ENCODE results near the gene CFAP299.
"Not testable (repeated sequence)": the region's sequence is repeated elsewhere in the genome, so short reads cannot be mapped to it uniquely, and the experiment has no call there.

CFAP299 gene

GRCh38 chr4:80393246-80393969 lies 57.9 kb downstream of the CFAP299 start:
- peak; percentile 99 for ATAC-seq
- DNase-seq, result no peak

DNA sequence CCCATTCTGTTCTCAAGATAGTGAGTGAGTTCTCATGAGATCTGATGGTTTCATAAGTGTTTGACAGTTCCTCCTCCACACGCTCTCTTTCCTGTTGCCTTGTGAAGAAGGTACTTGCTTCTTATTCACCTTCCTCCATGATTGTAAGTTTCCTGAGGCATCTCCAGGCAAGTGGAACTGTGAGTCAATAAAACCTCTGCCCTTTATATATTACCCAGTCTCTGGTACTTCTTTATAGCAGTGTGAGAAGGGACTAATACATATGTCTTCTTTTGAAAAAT lies 58.4 kb downstream of the CFAP299 start:
- ATAC-seq (no peak), DNase-seq (no peak)

- no peak for DNase-seq
- ATAC-seq, result no peak
Measured at GRCh38 chr4:80407246-80407645, 71.7 kb downstream of the CFAP299 start.

GRCh38 chr4:80409809-80410208 lies 74.3 kb downstream of the CFAP299 start:
- ATAC-seq, result no peak
- DNase-seq, result no peak

DNA sequence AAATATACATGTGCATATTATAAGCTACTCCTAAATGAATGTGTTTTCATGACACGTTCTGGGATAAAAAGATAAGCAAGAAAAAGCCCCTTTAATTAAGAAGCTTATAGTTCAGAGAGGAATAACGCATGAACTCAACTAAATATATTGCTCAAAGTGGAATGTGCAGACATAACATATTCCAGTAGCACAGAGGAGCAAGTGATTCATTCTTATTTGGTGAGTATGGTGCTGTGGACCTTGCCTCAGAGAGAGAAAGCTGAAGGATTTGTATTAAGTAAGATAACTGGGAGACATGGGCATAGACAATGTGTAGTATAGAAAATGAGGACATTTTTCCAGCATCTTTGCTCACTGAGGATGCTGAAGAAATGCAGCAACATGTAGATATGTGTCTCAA lies 76.8 kb downstream of the CFAP299 start:
- DNase-seq (no peak), ATAC-seq (no peak)

- ATAC-seq, result no peak
- no peak for DNase-seq
Measured at GRCh38 chr4:80413086-80413485, 77.6 kb downstream of the CFAP299 start.

GRCh38 chr4:80417019-80417418 lies 81.5 kb downstream of the CFAP299 start:
- ATAC-seq (no peak), DNase-seq (no peak)

DNA sequence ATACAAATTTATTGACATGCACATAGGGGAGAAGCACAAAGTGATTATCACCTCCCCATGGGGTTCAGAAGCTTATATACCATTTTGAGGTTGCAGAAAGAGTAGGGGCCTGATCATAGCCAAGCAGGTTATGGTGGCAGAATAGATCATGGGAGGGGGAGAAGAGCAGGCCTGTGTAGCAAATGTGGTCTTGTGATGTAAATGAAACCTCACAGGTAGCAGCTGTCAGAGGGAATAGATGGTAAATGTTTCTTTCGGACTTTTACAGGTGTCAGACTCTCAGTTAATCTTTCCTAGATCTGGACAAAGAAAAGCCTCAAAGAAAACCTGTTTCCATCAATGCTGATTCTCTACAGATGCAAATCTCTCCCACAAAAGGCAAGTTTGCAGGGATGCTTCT lies 84.4 kb downstream of the CFAP299 start:
- no peak for DNase-seq
- ATAC-seq, result no peak

DNA sequence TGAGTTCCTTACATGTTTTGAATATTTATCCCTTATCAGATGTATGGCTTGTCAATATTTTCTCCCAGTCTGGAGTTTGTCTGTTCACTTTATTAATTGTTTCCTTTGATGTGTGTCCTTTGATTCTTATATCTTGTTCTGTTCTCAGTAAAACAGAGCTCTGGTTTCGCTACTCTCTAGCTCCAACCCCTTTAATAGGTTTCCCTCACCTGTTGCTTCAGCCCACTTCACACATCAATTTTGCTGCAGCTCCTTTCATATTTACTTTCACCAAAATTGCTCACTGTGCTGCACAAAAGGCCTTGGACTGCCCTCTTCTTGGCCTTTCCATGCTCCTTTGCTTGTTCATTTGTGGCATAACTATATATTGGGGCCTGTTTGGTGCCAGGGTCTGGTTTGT lies 85.1 kb downstream of the CFAP299 start:
- DNase-seq (no peak), ATAC-seq (no peak)

GRCh38 chr4:80422727-80423404 lies 87.3 kb downstream of the CFAP299 start:
- DNase-seq (no peak), ATAC-seq (peak; percentile 89)

DNA sequence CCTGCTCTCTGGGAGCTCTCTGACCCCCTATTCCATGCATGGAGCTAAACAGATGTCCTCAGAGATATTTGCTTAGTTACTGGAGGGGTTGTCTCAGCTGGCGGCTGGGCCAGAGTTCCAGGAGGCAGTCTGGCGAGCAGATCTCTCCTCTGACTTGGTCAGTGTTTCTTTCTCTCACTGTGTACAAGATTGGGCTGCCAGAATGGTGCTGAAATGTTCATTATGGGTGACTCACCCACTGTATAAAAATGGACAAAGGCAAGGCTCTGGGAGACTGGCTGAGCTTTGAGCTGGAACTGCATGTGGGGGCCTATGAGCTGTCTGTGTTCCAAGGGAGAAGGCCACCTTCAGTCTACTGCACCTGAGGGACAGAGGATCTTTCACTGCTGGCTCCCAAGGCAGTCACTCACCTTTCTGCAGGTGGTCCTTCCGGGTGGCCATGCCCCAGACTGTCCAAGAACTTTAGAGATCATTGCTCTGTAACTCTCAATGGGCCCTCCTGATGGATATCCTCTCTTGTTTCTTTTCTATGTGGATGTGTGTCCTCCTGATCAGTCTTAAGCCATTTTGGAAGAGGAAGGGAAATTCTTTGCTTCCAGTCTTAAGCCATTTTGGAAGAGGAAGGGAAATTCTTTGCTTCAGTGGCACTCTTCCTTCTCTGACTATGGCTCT lies 88.2 kb downstream of the CFAP299 start:
- DNase-seq (no peak), ATAC-seq (no peak)

- ATAC-seq (no peak), DNase-seq (no peak)
Measured at GRCh38 chr4:80424225-80424581, 88.7 kb downstream of the CFAP299 start.

GRCh38 chr4:80425124-80426100 lies 89.9 kb downstream of the CFAP299 start:
- no peak for ATAC-seq
- DNase-seq, result no peak

- ATAC-seq (no peak), DNase-seq (no peak)
Measured at GRCh38 chr4:80431203-80431965, 95.9 kb downstream of the CFAP299 start.

GRCh38 chr4:80434238-80434637 lies 98.7 kb downstream of the CFAP299 start:
- DNase-seq (no peak), ATAC-seq (no peak)

DNA sequence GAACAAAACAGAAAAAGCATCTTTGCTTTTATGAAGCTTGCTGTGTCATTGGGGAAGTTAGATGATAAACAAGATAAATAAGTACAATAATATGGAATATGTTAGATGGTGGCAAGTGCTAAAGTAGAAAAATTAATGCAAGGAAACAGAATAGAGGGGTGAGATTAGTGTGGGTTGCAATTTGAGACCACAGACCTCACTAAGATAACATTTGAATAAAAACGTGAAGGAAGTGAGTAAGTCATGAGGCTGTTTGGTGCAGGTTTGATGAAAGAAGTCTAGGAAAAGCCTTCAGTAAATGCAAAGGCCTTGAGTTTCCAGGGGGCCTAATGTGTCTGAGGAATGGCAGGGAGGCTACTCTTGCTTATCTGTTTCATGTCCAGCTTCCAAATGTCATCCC lies 102.5 kb downstream of the CFAP299 start:
- DNase-seq (no peak), ATAC-seq (no peak)

DNA sequence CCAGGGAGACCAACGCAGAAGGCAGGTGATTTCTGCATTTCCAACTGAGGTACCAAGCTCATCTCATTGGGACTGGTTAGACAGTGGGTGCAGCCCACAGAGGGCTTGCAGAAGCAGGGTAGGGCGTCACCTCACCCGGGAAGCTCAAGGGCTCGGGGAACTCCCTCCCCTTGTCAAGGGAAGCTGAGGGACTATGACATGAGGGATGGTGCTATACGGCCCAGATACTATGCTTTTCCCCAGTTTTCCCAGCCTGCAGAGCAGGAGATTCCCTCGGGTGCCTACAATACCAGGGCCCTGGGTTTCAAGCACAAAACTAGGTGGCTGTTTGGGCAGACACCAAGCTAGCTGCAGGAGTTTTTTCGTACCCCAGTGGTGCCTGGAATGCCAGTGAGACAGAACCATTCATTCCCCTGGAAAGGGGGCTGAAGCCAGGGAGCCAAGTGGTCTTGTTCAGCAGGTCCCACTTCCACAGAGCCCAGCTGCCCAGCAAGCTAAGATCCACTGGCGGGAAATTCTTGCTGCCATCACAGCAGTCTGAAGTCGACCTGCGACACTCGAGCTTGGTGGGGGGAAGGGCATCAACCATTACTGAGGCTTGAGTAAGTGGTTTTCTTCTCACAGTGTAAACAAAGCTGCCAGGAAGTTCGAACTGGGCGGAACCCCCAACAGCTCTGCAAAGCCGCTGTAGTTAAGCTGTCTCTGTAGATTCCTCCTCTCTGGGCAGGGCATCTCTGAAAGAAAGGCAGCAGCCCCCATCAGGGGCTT lies 103.9 kb downstream of the CFAP299 start:
- peak; percentile 10 for DNase-seq
- not testable (repeated sequence) for ATAC-seq

DNA sequence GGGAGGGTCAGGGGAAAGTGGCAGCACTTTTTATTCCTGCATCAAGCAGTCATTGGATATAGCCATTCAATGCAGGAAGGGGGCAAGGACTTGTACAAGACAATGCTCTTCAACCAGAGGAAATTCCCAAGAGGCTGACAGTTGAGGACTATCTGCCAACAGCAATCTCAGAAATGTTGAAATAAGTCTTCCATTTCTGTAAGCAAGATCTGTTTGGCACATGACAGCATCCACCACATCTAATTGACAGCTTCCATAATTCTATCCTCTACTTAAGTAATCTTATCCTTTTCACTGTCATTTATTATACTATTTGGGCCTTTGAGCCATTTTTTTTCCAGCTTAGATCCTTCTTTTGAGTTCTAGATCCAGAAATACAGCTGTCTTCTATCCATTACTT lies 110.7 kb downstream of the CFAP299 start:
- no peak for ATAC-seq
- DNase-seq, result no peak

GRCh38 chr4:80446664-80447063 lies 111.1 kb downstream of the CFAP299 start:
- DNase-seq, result no peak

DNA sequence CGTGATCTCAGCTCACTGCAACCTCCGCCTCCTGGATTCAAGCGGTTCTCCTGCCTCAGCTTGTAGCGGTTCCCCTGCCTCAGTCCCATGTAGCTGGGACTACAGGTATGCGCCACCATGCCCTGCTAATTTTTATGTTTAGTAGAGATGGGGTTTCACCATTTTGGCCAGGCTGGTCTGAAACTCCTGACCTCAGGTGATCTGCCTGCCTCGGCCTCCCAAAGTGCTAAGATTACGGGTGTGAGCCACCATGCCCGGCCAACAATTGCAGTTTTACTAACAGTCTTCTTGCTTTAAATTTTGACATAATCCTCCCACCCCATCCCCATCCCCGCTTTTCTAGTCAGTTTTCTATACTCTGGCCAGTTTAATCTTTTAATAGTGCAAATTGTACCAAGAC lies 112.0 kb downstream of the CFAP299 start:
- no peak for ATAC-seq
- no peak for DNase-seq

More at GRCh38 chr4:80446664-80447063, 111.1 kb downstream of the CFAP299 start:
- ATAC-seq, result no peak

DNA sequence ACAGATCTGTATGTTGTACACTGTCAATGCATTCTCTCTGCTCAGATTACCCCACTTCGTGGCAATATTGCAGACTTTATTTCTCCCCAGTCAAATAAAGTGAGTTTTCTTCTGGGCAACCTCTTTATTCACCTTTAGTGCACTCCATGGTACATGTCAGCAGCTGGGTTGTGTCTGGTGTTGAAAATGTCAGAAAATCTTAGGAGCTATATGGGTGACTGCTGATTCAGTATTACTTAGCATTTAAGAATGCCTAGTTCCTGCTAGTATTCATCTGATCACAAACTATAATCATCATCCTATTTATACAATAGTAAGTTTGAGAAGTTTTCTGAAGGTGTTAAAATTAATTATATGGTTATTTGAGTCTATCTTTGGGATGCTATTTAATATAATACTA lies 112.5 kb downstream of the CFAP299 start:
- ATAC-seq (no peak), DNase-seq (no peak)
